KMS-11 (cell line): ENCODE data around the gene PARS2.

Source experiments
- H2AFZ ChIP-seq: fragments of 200-600 bp; sonication (generic); 2 replicates; pipeline ENCODE4 v1.6.1; 2016; ENCODE audit warnings: antibody characterized with exemption, mixed run types, low read depth
- H3K27ac ChIP-seq: fragments of 200-600 bp; sonication (generic); 2 replicates; pipeline ENCODE4 v1.6.1; 2016; ENCODE audit warnings: mild to moderate bottlenecking, mixed run types
- H3K27me3 ChIP-seq: fragments of 200-600 bp; sonication (generic); 2 replicates; pipeline ENCODE4 v1.6.1; 2017; ENCODE audit warnings: mild to moderate bottlenecking, low read depth, mixed run types, moderate library complexity; ENCODE audit not compliant: insufficient read depth
- H3K36me3 ChIP-seq: fragments of 200-600 bp; sonication (generic); 2 replicates; pipeline ENCODE4 v1.6.1; 2017; ENCODE audit warnings: mild to moderate bottlenecking, mixed run types; ENCODE audit not compliant: insufficient read depth
- H3K4me1 ChIP-seq: fragments of 200-600 bp; sonication (generic); 2 replicates; pipeline ENCODE4 v1.6.1; 2016; ENCODE audit warnings: mild to moderate bottlenecking, low read depth, mixed run types; ENCODE audit not compliant: poor library complexity, severe bottlenecking
- H3K4me2 ChIP-seq: fragments of 200-600 bp; sonication (generic); 2 replicates; pipeline ENCODE4 v1.7.0; 2016; ENCODE audit warnings: mild to moderate bottlenecking, mixed run types
- H3K4me3 ChIP-seq: fragments of 200-600 bp; sonication (generic); IDR thresholded peaks from 2 replicates; pipeline ENCODE4 v1.6.1; 2017; ENCODE audit warnings: low read depth, low read length, mixed read lengths; ENCODE audit not compliant: insufficient read depth
- H3K79me2 ChIP-seq: fragments of 200-600 bp; sonication (generic); 2 replicates; pipeline ENCODE4 v1.6.1; 2016; ENCODE audit warnings: low read depth, mixed run types; ENCODE audit not compliant: insufficient read depth
- H3K9ac ChIP-seq: fragments of 200-600 bp; sonication (generic); 2 replicates; pipeline ENCODE4 v1.6.1; 2016; ENCODE audit warnings: mild to moderate bottlenecking, mixed run types
- H4K20me1 ChIP-seq: fragments of 200-600 bp; sonication (generic); 2 replicates; pipeline ENCODE4 v1.6.1; 2016; ENCODE audit warnings: mild to moderate bottlenecking, mixed run types; ENCODE audit not compliant: insufficient read depth
- TF ChIP-seq, protein P1 (sequence below): fragments of 200-600 bp; sonication (generic); conservative IDR thresholded peaks from 2 replicates; pipeline ENCODE4 v1.6.1; 2017; ENCODE audit warnings: low read depth, mild to moderate bottlenecking, antibody characterized with exemption, low read length, moderate library complexity, mixed read lengths

PARS2 gene

DNA sequence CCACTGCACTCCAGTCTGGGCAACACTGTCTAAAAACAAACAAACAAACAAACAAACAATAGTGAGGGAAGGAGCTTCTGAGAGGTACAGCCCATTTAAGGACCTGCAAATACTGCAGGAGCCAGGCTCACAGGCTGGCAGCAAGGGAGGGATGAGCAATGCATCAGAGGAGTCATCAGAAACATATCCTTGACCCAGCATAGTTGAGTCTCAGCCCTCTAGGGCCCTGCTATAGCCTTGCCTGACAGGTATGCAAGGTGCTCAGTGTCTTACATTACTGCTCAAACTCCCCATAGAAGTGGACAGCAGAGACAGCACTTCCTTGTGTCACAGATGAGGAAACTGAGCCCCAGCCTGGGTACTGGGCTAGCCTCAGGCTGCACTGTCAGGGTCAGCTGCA lies 55.9 kb downstream of the PARS2 start:
- Histone ChIP-seq H3K9ac (no peak overlapping the region), H2AFZ (no peak overlapping the region), H3K4me2 (no peak overlapping the region), H3K79me2 (no peaks in the 10 kb centered on the region), H3K27ac (no peak overlapping the region), H4K20me1 (no peaks in the 10 kb centered on the region), H3K4me1 (no peaks in the 10 kb centered on the region), H3K27me3 (no peaks in the 10 kb centered on the region), H3K36me3 (no peaks in the 10 kb centered on the region), H3K4me3 (no peak overlapping the region)
- TF ChIP-seq, protein P1, sequence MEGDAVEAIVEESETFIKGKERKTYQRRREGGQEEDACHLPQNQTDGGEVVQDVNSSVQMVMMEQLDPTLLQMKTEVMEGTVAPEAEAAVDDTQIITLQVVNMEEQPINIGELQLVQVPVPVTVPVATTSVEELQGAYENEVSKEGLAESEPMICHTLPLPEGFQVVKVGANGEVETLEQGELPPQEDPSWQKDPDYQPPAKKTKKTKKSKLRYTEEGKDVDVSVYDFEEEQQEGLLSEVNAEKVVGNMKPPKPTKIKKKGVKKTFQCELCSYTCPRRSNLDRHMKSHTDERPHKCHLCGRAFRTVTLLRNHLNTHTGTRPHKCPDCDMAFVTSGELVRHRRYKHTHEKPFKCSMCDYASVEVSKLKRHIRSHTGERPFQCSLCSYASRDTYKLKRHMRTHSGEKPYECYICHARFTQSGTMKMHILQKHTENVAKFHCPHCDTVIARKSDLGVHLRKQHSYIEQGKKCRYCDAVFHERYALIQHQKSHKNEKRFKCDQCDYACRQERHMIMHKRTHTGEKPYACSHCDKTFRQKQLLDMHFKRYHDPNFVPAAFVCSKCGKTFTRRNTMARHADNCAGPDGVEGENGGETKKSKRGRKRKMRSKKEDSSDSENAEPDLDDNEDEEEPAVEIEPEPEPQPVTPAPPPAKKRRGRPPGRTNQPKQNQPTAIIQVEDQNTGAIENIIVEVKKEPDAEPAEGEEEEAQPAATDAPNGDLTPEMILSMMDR: no peak
